Urinary bladder (tissue), 4 donors: ENCODE data around the gene BFAR. TPM values are rescaled to one million over a fixed set of nuclear protein-coding genes. Genes with fewer than 3 reads are reported as not detected.

Experiments used
- DNase-seq: peaks from one replicate; pipeline ENCODE4 v3.0.0-alpha.2; 2015; ENCODE audit errors: extremely low spot score
- H3K27ac ChIP-seq: one replicate; pipeline ENCODE4 v1.5.1; 2013; ENCODE audit warnings: low read depth, mild to moderate bottlenecking, moderate library complexity
- H3K36me3 ChIP-seq: one replicate; pipeline ENCODE4 v1.6.1; 2013; ENCODE audit warnings: mild to moderate bottlenecking, moderate library complexity; ENCODE audit not compliant: insufficient read depth
- H3K4me1 ChIP-seq: one replicate; pipeline ENCODE4 v1.6.1; 2013; ENCODE audit warnings: mild to moderate bottlenecking, moderate library complexity; ENCODE audit not compliant: insufficient read depth
- H3K4me3 ChIP-seq: one replicate; pipeline ENCODE4 v1.5.1; 2013; ENCODE audit warnings: low read depth, low read length
- WGBS: extraction: QIAGEN DNeasy Blood & Tissue Kit; methylation state at CpG from one replicate; pipeline ENCODE4 v1.1.7; 2013; 5-methylcytosine and 5-hydroxymethylcytosine counted together
- polyA plus RNA-seq: library from polyadenylated mRNA; stranded (reverse); fragments of 200-250 nt; gene quantifications from one replicate; pipeline ENCODE4 v1.2.3, GENCODE V29; 2013
- total RNA-seq: library from RNA; depleted of rRNA; stranded (reverse); fragments of >200 nt; gene quantifications from one replicate; pipeline ENCODE4 v1.2.3, GENCODE V29; 2014
- donor health status: healthy with polysubstance abuse.
- donor health status: healthy.

Gene BFAR
- total RNA-seq (54.2 TPM), polyA plus RNA-seq (47.7 TPM)

DNA sequence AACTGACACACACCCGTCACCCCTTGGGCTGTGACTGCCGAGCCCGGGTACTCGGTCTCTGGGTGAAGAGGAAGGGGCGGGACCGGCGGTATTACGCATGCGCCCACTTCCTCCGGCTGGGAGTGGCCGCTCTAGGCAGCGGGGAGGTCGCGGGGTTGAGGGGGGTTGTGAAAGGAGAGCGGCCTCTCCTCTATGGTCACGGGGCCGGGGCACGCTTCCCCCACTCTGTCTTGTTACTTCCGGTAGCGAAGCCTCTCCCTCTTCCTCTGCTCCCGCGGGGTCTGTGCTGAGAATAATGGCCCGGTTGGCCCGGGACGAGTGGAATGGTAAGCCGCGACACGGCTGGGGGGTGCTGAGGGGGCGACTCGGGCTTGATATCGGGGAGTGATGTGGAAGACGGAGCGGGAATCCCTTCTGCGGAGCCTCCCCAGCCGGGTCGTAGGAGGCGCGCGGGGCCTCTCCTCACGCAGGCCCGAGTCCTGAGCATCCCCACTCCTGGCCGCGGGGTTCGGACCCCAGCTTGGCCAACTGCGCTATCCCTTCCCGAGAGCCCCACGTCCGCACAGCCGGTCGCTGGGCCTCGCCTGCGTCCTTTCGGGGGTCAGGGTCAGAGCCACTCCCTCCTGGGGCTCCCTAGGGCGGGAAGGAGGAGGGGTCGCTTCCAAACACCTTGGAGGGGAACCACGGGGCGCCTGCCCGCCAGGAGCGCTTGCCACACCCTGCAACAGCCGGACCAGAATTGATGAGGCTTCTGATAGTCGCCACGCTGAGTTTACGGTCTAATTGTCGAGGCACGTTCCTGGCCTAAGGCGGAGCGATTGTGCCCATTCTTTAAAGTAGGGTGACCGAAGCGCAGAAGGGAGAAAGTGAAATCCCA, at the start of gene BFAR:
BFAR (plus strand) TSS at position 259 of the 877 bp plus-strand sequence. CDS start 11,396 bp downstream, outside the sequence.
- no peaks in the 10 kb centered on the region for H3K36me3 ChIP-seq
- H3K4me3 ChIP-seq, result peak within 1 kb of the TSS; percentile 84
- under 1% methylated on average over 69 of the region's 69 CpGs for WGBS
- H3K4me1 ChIP-seq, result peaks cover 1% of the 10 kb centered on the region
- DNase-seq, result peak; percentile 92
- peak within 1 kb of the TSS; percentile 87 for H3K27ac ChIP-seq

DNA sequence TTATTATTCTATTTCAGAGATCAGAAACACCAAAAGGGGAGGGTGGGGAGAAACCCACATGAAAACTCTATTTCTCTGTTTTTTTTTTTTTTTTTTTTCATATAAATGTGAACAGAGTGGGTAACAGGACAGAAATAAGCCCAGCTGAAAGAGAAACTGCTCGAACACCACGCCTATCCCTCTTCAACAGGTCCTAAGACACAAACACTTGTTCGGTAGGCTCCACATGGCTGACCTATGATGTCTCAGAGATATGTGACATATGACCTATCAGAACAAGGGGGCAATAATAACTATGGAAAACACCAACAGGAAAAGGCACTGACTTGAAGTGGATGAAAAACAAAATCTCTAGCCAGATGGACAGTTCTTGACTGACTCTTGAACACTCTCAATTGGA, 47.5 kb upstream of the BFAR start:
- Histone ChIP-seq H3K4me3 (no peak overlapping the region), H3K4me1 (no peaks in the 10 kb centered on the region), H3K36me3 (peaks cover 3% of the 10 kb centered on the region), H3K27ac (no peak overlapping the region)
- DNase-seq, result no peak
- WGBS, result 91% methylated on average over 3 of the region's 3 CpGs

DNA sequence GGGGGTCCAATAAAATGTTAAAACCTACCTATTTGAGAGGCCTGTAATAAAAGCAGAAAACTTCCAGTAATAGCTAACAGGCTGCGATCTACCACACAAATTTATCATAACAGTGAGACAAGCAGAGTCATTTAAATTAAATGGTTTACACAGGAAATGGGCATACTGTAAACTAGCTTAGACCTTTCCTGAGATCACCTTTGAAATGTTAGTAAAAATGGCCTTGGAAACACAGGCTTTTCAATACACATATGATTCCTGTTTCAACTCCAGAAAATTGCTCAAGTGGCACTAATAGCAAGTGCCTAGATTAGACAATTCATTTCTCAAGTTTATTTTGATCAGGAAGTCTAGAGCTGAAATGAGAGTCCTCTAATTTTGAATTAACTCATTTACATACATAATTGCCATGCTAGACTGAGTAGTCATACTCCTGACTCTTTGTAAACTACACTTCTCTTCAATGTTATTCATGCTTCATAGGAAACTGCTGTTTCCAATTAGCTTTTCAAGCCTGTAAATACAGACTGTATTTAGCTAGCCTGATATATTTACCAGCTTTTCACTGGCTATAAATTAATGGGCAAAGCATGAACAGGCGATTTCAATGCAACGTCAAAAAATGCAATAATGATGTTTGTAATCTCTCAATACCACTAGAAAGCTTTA, 46.0 kb upstream of the BFAR start:
- no peak for DNase-seq
- WGBS, result 73% methylated on average over 3 of the region's 3 CpGs
- no peak overlapping the region for H3K27ac ChIP-seq
- no peak overlapping the region for H3K4me3 ChIP-seq
- peaks cover 3% of the 10 kb centered on the region for H3K36me3 ChIP-seq
- H3K4me1 ChIP-seq, result no peaks in the 10 kb centered on the region

DNA sequence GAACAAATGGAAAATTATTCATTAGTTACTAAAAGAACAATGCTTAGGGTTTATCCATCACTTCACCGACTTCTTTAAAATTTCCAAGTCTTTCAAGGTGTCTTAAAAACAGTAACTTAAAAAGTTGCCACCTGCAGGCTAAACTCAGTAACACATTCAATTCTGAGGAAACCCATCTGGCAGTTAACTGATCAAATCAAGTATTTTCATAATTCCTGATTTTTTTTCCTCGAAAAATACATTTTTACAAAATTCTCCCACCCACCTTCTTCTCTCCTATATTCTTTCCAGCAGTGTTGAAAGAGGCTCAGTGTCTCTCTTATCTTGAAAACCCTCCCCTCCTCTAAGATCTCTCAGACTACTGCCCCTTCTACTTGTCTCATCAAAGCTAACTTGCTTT, 32.6 kb upstream of the BFAR start:
- no peak for DNase-seq
- Histone ChIP-seq H3K36me3 (peaks cover 5% of the 10 kb centered on the region), H3K4me3 (no peak overlapping the region), H3K4me1 (no peaks in the 10 kb centered on the region), H3K27ac (no peak overlapping the region)
- 62% methylated on average over 2 of the region's 2 CpGs for WGBS

- H3K36me3 ChIP-seq, result peaks cover 6% of the 10 kb centered on the region
- H3K27ac ChIP-seq, result no peak overlapping the region
- DNase-seq, result no peak
- no peak overlapping the region for H3K4me3 ChIP-seq
- H3K4me1 ChIP-seq, result no peaks in the 10 kb centered on the region
- WGBS, result 91% methylated on average over 6 of the region's 6 CpGs
Observed at GRCh38 chr16:14602443-14602963, 30.2 kb upstream of the BFAR start.

DNA sequence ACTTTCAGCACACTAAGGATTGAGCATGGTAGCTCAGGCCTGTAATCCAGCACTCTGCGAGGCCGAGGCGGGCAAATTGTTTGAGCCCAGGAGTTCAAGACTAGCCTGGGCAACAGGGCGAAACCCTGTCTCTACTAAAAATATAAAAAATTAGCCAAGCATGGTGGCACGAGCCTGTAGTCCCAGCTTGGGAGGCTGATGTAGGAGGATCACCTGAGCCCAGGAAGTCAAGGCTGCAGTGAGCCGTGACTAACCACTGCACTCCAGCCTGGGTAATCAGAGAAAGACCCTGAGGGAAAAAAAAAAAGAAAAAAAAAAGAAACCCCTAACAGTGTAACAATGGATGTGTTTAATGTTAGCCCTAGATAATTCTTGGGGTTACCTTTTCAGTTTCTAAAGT, 26.6 kb upstream of the BFAR start:
- no peak overlapping the region for H3K27ac ChIP-seq
- H3K36me3 ChIP-seq, result peaks cover 5% of the 10 kb centered on the region
- no peaks in the 10 kb centered on the region for H3K4me1 ChIP-seq
- DNase-seq, result no peak
- 89% methylated on average over 6 of the region's 6 CpGs for WGBS
- no peak overlapping the region for H3K4me3 ChIP-seq

- no peak for DNase-seq
- WGBS, result 94% methylated on average over 4 of the region's 4 CpGs
- Histone ChIP-seq H3K4me3 (no peak overlapping the region), H3K27ac (no peak overlapping the region), H3K4me1 (no peaks in the 10 kb centered on the region), H3K36me3 (peaks cover 5% of the 10 kb centered on the region)
Observed at GRCh38 chr16:14608111-14608566, 24.6 kb upstream of the BFAR start.

- H3K27ac ChIP-seq, result no peak overlapping the region
- H3K4me3 ChIP-seq, result no peak overlapping the region
- 92% methylated on average over 6 of the region's 6 CpGs for WGBS
- DNase-seq, result no peak
- no peaks in the 10 kb centered on the region for H3K4me1 ChIP-seq
- peaks cover 5% of the 10 kb centered on the region for H3K36me3 ChIP-seq
Observed at GRCh38 chr16:14608604-14609003, 24.1 kb upstream of the BFAR start.

DNA sequence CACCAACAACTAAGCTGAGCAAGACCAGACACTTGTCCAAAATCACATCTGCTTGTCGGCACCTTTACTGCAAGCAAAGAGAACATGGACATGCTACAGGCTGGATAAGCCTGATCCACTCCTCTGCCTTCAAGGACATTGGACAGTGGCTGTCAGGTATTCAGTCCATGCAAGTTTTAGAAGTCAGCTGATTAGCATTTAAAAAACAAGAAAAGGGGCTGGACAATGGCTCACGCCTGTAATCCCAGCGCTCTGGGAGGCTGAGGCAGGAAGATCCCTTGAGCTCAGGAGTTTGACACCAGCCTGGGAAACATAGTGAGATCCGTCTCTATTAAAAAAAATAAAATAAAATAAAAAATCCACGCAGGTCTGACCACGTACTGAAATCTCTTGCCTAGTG, 23.0 kb upstream of the BFAR start:
- 96% methylated on average over 6 of the region's 6 CpGs for WGBS
- Histone ChIP-seq H3K27ac (no peak overlapping the region), H3K36me3 (peaks cover 4% of the 10 kb centered on the region)

GRCh38 chr16:14611660-14612059, 21.1 kb upstream of the BFAR start:
- H3K27ac ChIP-seq, result no peak overlapping the region
- DNase-seq, result no peak
- peaks cover 4% of the 10 kb centered on the region for H3K36me3 ChIP-seq
- no peaks in the 10 kb centered on the region for H3K4me1 ChIP-seq
- WGBS, result 97% methylated on average over 14 of the region's 14 CpGs
- no peak overlapping the region for H3K4me3 ChIP-seq

More for the DNA sequence above, 23.0 kb upstream of the BFAR start:
- no peak overlapping the region for H3K4me3 ChIP-seq
- H3K4me1 ChIP-seq, result no peaks in the 10 kb centered on the region
- no peak for DNase-seq

- 98% methylated on average over 4 of the region's 4 CpGs for WGBS
- no peaks in the 10 kb centered on the region for H3K36me3 ChIP-seq
- no peak for DNase-seq
- no peaks in the 10 kb centered on the region for H3K4me1 ChIP-seq
- H3K27ac ChIP-seq, result no peak overlapping the region
- H3K4me3 ChIP-seq, result no peak overlapping the region
Observed at GRCh38 chr16:14613991-14614390, 18.8 kb upstream of the BFAR start.

DNA sequence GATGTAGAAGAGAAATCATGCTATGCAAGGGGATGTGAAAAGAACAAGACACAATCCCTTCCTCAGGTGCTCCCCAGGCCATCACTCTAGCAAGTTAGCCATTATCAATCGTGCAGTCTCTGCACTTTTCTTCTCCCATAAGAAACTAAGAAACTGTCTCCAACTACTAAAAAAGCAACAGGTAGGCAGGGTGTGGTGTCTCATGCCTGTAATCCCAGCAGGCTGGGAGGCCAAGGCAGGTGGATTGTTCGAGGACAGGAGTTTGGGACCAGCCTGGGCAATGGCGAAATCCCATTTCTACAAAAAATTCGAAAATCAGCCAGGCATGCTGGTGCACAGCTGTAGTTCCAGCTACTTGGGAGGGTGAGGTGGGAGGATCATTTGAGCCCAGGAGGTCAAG, 16.5 kb upstream of the BFAR start:
- H3K4me1 ChIP-seq, result no peaks in the 10 kb centered on the region
- no peak overlapping the region for H3K4me3 ChIP-seq
- no peak overlapping the region for H3K27ac ChIP-seq
- WGBS, result 94% methylated on average over 4 of the region's 4 CpGs
- no peak for DNase-seq
- peaks cover 1% of the 10 kb centered on the region for H3K36me3 ChIP-seq

DNA sequence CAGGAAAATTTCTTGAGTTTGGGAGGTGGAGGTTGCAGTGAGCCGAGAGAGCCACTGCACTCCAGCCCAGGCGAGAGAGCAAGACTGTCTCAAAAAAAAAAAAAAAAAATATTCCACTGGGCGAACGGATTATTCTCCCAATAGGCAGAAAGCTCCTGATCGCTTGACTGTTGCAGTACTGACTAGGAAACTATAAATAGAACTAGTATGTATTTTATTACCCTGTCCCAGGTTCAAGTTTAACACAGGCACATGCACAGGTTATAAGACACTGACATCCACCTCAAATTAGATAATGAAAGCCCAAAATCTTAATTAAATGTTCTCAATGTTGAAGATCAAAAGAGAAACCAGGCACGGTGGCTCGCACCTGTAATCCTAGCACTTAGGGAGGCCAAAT, 14.2 kb upstream of the BFAR start:
- no peak overlapping the region for H3K27ac ChIP-seq
- DNase-seq, result no peak
- H3K36me3 ChIP-seq, result peaks cover 1% of the 10 kb centered on the region
- no peaks in the 10 kb centered on the region for H3K4me1 ChIP-seq
- H3K4me3 ChIP-seq, result no peak overlapping the region
- 94% methylated on average over 7 of the region's 7 CpGs for WGBS

GRCh38 chr16:14627078-14627477, 5.7 kb upstream of the BFAR start:
- peaks cover 6% of the 10 kb centered on the region for H3K36me3 ChIP-seq
- H3K4me1 ChIP-seq, result no peaks in the 10 kb centered on the region
- no peak for DNase-seq
- WGBS, result 93% methylated on average over 4 of the region's 4 CpGs
- no peak overlapping the region for H3K4me3 ChIP-seq
- H3K27ac ChIP-seq, result no peak overlapping the region
